Natural killer cell (primary cell): ENCODE results near the gene TMEM255B. TPM values are rescaled to one million over a fixed set of nuclear protein-coding genes. Genes with fewer than 3 reads are reported as not detected.

Experiments
- ATAC-seq, 3 donors: fragments of 150-1000 bp in 2 of 3; fragments of 200-7000 bp in 1 of 3; cut with Tn5 transposase; 1 replicate in 1 of 3; 2 replicates in 2 of 3; pipeline ENCODE4 v1.10.0; 2021; ENCODE audit warnings: mild to moderate bottlenecking in 2 of 3, moderate library complexity in 2 of 3
- DNase-seq, 2 donors: peaks; one replicate each; pipeline versions ENCODE4 v3.0.0 to v3.0.0-alpha.2; 2013 to 2021; ENCODE audit warnings: mixed read lengths in 1 of 2
- H3K27ac ChIP-seq: one replicate; pipeline ENCODE4 v1.5.1; 2013; ENCODE audit warnings: mild to moderate bottlenecking, low read length
- H3K27me3 ChIP-seq: one replicate; pipeline ENCODE4 v1.6.1; 2013; ENCODE audit warnings: low read length; ENCODE audit not compliant: control insufficient read depth, insufficient read depth
- H3K36me3 ChIP-seq: one replicate; pipeline ENCODE4 v1.6.1; 2013; ENCODE audit warnings: low read length; ENCODE audit not compliant: control insufficient read depth, insufficient read depth
- H3K4me1 ChIP-seq: one replicate; pipeline ENCODE4 v1.6.1; 2013; ENCODE audit warnings: low read length; ENCODE audit not compliant: control insufficient read depth, insufficient read depth
- H3K4me3 ChIP-seq: one replicate; pipeline ENCODE4 v1.5.1; 2013; ENCODE audit warnings: low read length
- H3K9me3 ChIP-seq: one replicate; pipeline ENCODE4 v1.6.1; 2013; ENCODE audit warnings: low read length; ENCODE audit not compliant: control insufficient read depth, insufficient read depth
- H3K27ac Mint-ChIP-seq, 2 donors: one replicate each; pipeline ENCODE4 v1.8.0; 2022; ENCODE audit warnings: mild to moderate bottlenecking in 2 of 2, mixed read lengths in 2 of 2, moderate library complexity in 1 of 2
- H3K27me3 Mint-ChIP-seq, 2 donors: one replicate each; pipeline ENCODE4 v1.8.0; 2022; ENCODE audit warnings: low read depth in 2 of 2, mixed read lengths in 2 of 2
- H3K36me3 Mint-ChIP-seq: one replicate; pipeline ENCODE4 v1.8.0; 2022; ENCODE audit warnings: mixed read lengths
- H3K4me1 Mint-ChIP-seq, 2 donors: one replicate each; pipeline ENCODE4 v1.8.0; 2022; ENCODE audit warnings: mixed read lengths in 2 of 2
- H3K4me3 Mint-ChIP-seq: one replicate; pipeline ENCODE4 v1.8.0; 2022; ENCODE audit warnings: mild to moderate bottlenecking, moderate library complexity, mixed read lengths
- H3K9me3 Mint-ChIP-seq, 2 donors: one replicate each; pipeline ENCODE4 v1.8.0; 2022; ENCODE audit warnings: mixed read lengths in 2 of 2
- CTCF ChIP-seq: fragments of 200-600 bp; IDR thresholded peaks from one replicate; pipeline ENCODE4 v1.8.0; 2022; ENCODE audit warnings: antibody characterized with exemption
- WGBS: methylation state at CpG from one replicate; pipeline ENCODE4 v1.1.7; 2013; ENCODE audit warnings: missing lambda C conversion rate; ENCODE audit not compliant: insufficient coverage; 5-methylcytosine and 5-hydroxymethylcytosine counted together
- intact Hi-C: fragments of 100-400 bp; cut with micrococcal nuclease; formaldehyde crosslinking; loops from one replicate; pipeline ENCODE4 v1.14.2; 2022
- total RNA-seq, 4 donors: library from RNA; stranded (reverse); fragments of 120-200 nt in 1 of 4; gene quantifications; one replicate each; pipeline versions ENCODE4 v1.2.3 to v1.2.4, GENCODE V29; 2013 to 2022

The TMEM255B gene
- total RNA-seq, 3 donors from 2014 or later (not counting 1 experiment from before 2014, with no cell fraction given) = 0.38 to 3.0 (median 1.0) TPM

DNA sequence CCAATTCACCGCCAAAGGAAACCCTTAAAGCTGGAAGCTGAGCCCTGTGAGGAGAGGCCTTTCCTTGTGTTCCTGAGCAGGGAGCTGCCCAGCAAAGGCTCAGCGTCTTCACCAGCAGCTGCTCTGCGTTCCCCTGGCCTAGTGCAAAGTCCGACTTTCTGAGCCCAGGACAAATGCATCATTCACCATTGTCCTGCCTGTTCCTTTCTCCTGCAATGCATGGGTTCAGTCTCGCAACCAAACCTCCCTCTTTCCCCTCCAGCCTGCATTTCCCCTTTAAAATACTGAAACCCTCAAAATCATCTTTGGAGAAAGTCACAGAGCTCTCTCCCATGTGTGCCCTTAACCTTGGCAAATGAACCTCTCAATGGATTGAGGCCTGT lies 12.9 kb upstream of the TMEM255B start:
- H3K27me3 Mint-ChIP-seq = peaks cover 14 to 18% of the 10 kb centered on the region in 2 donors
- DNase-seq (no peak), ATAC-seq (no peak)
- no peak overlapping the region for H3K27ac ChIP-seq
- intact Hi-C loops = no loop called here
- H3K36me3 ChIP-seq = no peaks in the 10 kb centered on the region
- H3K4me1 Mint-ChIP-seq = peaks cover 13 to 15% of the 10 kb centered on the region in 2 donors
- H3K4me3 ChIP-seq = no peak overlapping the region
- H3K9me3 Mint-ChIP-seq = peaks cover 0 to 1% of the 10 kb centered on the region in 2 donors
- 89% methylated on average over 5 of the region's 5 CpGs for WGBS
- H3K36me3 Mint-ChIP-seq = no peaks in the 10 kb centered on the region
- no peak for TF ChIP-seq CTCF
- H3K27me3 ChIP-seq = peaks cover 3% of the 10 kb centered on the region
- H3K4me1 ChIP-seq = peaks cover 15% of the 10 kb centered on the region
- no peaks in the 10 kb centered on the region for H3K9me3 ChIP-seq
- no peak overlapping the region for H3K27ac Mint-ChIP-seq
- H3K4me3 Mint-ChIP-seq = no peak overlapping the region

GRCh38 chr13:113746671-113747070 lies 12.4 kb upstream of the TMEM255B start:
- DNase-seq (no peak), ATAC-seq (no peak)
- H3K4me3 ChIP-seq = no peak overlapping the region
- peaks cover 3% of the 10 kb centered on the region for H3K27me3 ChIP-seq
- Mint-ChIP-seq H3K4me1 (peaks cover 8 to 9% of the 10 kb centered on the region in 2 donors), H3K27me3 (peaks cover 8 to 15% of the 10 kb centered on the region in 2 donors), H3K36me3 (no peaks in the 10 kb centered on the region), H3K27ac (no peak overlapping the region), H3K9me3 (peaks cover 0 to 2% of the 10 kb centered on the region in 2 donors), H3K4me3 (no peak overlapping the region)
- H3K36me3 ChIP-seq = no peaks in the 10 kb centered on the region
- peaks cover 11% of the 10 kb centered on the region for H3K4me1 ChIP-seq
- H3K9me3 ChIP-seq = no peaks in the 10 kb centered on the region
- WGBS = 97% methylated on average over 12 of the region's 12 CpGs
- intact Hi-C loops = no loop called here
- no peak overlapping the region for H3K27ac ChIP-seq
- TF ChIP-seq CTCF = no peak

- Histone ChIP-seq H3K27ac (no peak overlapping the region), H3K9me3 (no peaks in the 10 kb centered on the region), H3K27me3 (peaks cover under 1% of the 10 kb centered on the region), H3K36me3 (no peaks in the 10 kb centered on the region), H3K4me1 (peaks cover 4% of the 10 kb centered on the region), H3K4me3 (no peak overlapping the region)
- Mint-ChIP-seq H3K27me3 (peaks cover 8 to 10% of the 10 kb centered on the region in 2 donors), H3K27ac (no peak overlapping the region), H3K9me3 (peaks cover 0 to 2% of the 10 kb centered on the region in 2 donors), H3K4me1 (peaks cover 3 to 4% of the 10 kb centered on the region in 2 donors), H3K36me3 (no peaks in the 10 kb centered on the region), H3K4me3 (no peak overlapping the region)
- DNase-seq = no peak
- WGBS = 88% methylated on average over 25 of the region's 25 CpGs
- TF ChIP-seq CTCF = no peak
- intact Hi-C loops = no loop called here
- ATAC-seq = no peak
Measured at GRCh38 chr13:113747291-113747833, 11.7 kb upstream of the TMEM255B start.
